HepG2 (cell line): ENCODE data around the gene PIK3CA. TPM values are rescaled to one million over a fixed set of nuclear protein-coding genes. Genes with fewer than 3 reads are reported as not detected.
A peak's percentile ranks its signal among the peaks of the same experiment; 100 is the strongest.

ENCODE experiments used
- FOXO1 ChIP-seq: sonication (generic); formaldehyde crosslinking; IDR thresholded peaks from 2 replicates; pipeline ENCODE4 v1.4.0; 2020; ENCODE audit warnings: missing genetic modification reagents
- GABPA ChIP-seq, 2 experiments: IDR thresholded peaks; 2 replicates each; pipeline ENCODE4 v1.6.1; 2011 to 2016; ENCODE audit warnings: low read depth in 2 of 2, low read length in 1 of 2, missing biosample characterization in 1 of 2, missing genetic modification characterization in 1 of 2
- HIC2 ChIP-seq: sonication (generic); formaldehyde crosslinking; IDR thresholded peaks from 2 replicates; pipeline ENCODE4 v1.9.0; 2022; ENCODE audit warnings: low read depth, missing genetic modification reagents
- LCORL ChIP-seq, 2 experiments: fragments of 450-650 bp in 1 of 2; sonication (generic) in 1 of 2; formaldehyde crosslinking in 1 of 2; IDR thresholded peaks; 2 replicates each; pipeline versions ENCODE4 v1.5.0 to v1.6.1; 2017 to 2020; ENCODE audit warnings: antibody characterized with exemption in 1 of 2, missing genetic modification reagents in 1 of 2
- NR2F1 ChIP-seq, 2 experiments: fragments of 450-650 bp in 1 of 2; formaldehyde crosslinking in 1 of 2; IDR thresholded peaks; 2 replicates each; pipeline versions ENCODE4 v1.5.0 to v1.6.1; 2016 to 2020; ENCODE audit warnings: mild to moderate bottlenecking in 1 of 2, missing compliant biosample characterization in 1 of 2, missing genetic modification reagents in 1 of 2, moderate library complexity in 1 of 2
- RBM22 ChIP-seq: fragments of 200-400 bp; formaldehyde crosslinking; optimal IDR thresholded peaks from 2 replicates; pipeline ENCODE3; 2017; ENCODE audit warnings: mild to moderate bottlenecking, low read length, moderate library complexity
- SMARCE1 ChIP-seq: fragments of 450-650 bp; IDR thresholded peaks from 2 replicates; pipeline ENCODE4 v1.6.1; 2017; ENCODE audit warnings: borderline replicate concordance
- SOX5 ChIP-seq: IDR thresholded peaks from 2 replicates; pipeline ENCODE4 v1.6.1; 2016; ENCODE audit warnings: borderline replicate concordance
- ZBTB20 ChIP-seq: sonication (generic); formaldehyde crosslinking; IDR thresholded peaks from 2 replicates; pipeline ENCODE4 v1.8.1; 2023; ENCODE audit warnings: missing genetic modification reagents, low read depth, mild to moderate bottlenecking, borderline replicate concordance
- ZHX2 ChIP-seq, 2 experiments: sonication (generic) in 1 of 2; formaldehyde crosslinking in 1 of 2; IDR thresholded peaks; 2 replicates each; pipeline versions ENCODE4 v1.6.1 to v1.9.0; 2014 to 2022; ENCODE audit warnings: antibody characterized with exemption in 1 of 2, borderline replicate concordance in 1 of 2, inconsistent platforms in 1 of 2, low read depth in 1 of 2, missing genetic modification reagents in 1 of 2
- ZNF343 ChIP-seq: sonication (generic); formaldehyde crosslinking; IDR thresholded peaks from 2 replicates; pipeline ENCODE4 v1.4.0; 2020; ENCODE audit warnings: mild to moderate bottlenecking, missing genetic modification reagents
- ZNF878 ChIP-seq: sonication (generic); formaldehyde crosslinking; IDR thresholded peaks from 2 replicates; pipeline ENCODE4 v1.8.1; 2023; ENCODE audit warnings: mild to moderate bottlenecking, missing genetic modification reagents, moderate library complexity
- ZXDC ChIP-seq: sonication (generic); formaldehyde crosslinking; IDR thresholded peaks from 2 replicates; pipeline ENCODE4 v1.5.0; 2020; ENCODE audit warnings: mild to moderate bottlenecking, missing genetic modification reagents
- polyA plus RNA-seq, 8 experiments: library from polyadenylated mRNA; depleted of rRNA in 3 of 8; stranded (reverse) in 7 of 8; unstranded in 1 of 8; fragments of >200 nt; fragmentation: Illumina TruSeq in 4 of 8; extraction: Trizol in 4 of 8; gene quantifications; 2 replicates each; pipeline versions ENCODE4 v1.2.1 to v1.2.3, GENCODE V29; 2011 to 2016; ENCODE audit warnings: low read depth in 4 of 8, missing spikeins in 1 of 8, mixed read lengths in 1 of 8; ENCODE audit not compliant: insufficient read depth in 1 of 8
- total RNA-seq, 5 experiments: library from RNA; depleted of rRNA; stranded (reverse); fragments of >200 nt; fragmentation: Illumina TruSeq; extraction: Trizol; gene quantifications; 2 replicates each; pipeline ENCODE4 v1.2.3, GENCODE V29; 2016; ENCODE audit warnings: low read depth in 1 of 5
- TF ChIP-seq, protein P1 (sequence below): sonication (generic); formaldehyde crosslinking; conservative IDR thresholded peaks from 2 replicates; pipeline ENCODE4 v1.4.0; 2020; ENCODE audit warnings: missing genetic modification reagents

Gene PIK3CA
- total and polyA plus RNA-seq, 2 of the 13 experiments (the other 11 are each of a cell fraction or from before 2014, with no cell fraction given) = 5.7 to 11.4 TPM

DNA sequence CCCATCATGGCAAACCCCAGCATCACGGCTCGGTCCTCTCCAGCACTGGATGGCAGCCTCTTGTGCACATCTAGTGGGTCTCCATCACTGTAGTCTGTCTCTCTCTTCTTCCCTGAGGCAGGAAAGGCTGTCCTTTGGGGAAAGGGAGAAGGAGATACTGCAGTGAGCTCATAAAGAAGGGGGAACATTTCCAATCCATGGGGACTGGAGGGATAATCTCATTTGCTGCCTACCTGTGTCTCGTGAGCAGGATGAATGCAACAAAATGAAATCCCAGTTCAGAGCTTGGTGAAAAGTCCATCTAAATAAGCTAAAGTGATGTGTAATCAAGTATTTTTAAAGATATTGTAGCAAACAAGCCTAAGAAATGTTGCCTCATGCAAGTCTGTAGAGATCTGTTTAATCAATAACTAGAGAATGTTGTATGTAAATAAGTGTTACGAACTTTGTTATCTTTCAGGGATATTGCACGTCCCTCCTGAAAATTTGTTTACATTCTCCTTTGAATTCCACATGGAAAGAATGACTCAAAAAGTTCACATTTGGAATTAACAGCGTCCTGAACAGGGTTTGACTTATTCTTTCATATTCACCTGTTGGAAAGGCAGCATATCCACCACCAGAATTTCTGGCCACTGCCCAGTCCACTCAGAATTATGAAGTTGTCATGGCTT, 102.8 kb downstream of the PIK3CA start, which contains the start of gene KCNMB3 (continued):
- TF ChIP-seq, protein P1, sequence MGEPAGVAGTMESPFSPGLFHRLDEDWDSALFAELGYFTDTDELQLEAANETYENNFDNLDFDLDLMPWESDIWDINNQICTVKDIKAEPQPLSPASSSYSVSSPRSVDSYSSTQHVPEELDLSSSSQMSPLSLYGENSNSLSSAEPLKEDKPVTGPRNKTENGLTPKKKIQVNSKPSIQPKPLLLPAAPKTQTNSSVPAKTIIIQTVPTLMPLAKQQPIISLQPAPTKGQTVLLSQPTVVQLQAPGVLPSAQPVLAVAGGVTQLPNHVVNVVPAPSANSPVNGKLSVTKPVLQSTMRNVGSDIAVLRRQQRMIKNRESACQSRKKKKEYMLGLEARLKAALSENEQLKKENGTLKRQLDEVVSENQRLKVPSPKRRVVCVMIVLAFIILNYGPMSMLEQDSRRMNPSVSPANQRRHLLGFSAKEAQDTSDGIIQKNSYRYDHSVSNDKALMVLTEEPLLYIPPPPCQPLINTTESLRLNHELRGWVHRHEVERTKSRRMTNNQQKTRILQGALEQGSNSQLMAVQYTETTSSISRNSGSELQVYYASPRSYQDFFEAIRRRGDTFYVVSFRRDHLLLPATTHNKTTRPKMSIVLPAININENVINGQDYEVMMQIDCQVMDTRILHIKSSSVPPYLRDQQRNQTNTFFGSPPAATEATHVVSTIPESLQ (CRISPR knock-in tag) = no peak
- TF ChIP-seq NR2F1 (CRISPR knock-in tag; IDR thresholded peaks at IDR 0.05) = peak in 1 of 2 experiments; percentile 31; a peak in 1 of 4 replicates
- no peak for TF ChIP-seq HIC2 (CRISPR knock-in tag)
- peak; percentile 23; the same call in 1 of the 2 replicates for TF ChIP-seq FOXO1 (CRISPR knock-in tag)
- no peak for TF ChIP-seq RBM22
- TF ChIP-seq ZXDC = no peak
- TF ChIP-seq ZBTB20 = no peak
- no peak for TF ChIP-seq ZHX2 (IDR thresholded peaks at IDR 0.05; ENCODE audit: low read depth)
- TF ChIP-seq ZHX2 (CRISPR knock-in tag; IDR thresholded peaks at IDR 0.05; ENCODE audit: borderline replicate concordance) = no peak
- no peak for TF ChIP-seq ZNF343 (CRISPR knock-in tag)
- no peak for TF ChIP-seq GABPA (IDR thresholded peaks at IDR 0.05; ENCODE audit: low read depth, low read length)
- TF ChIP-seq GABPA (CRISPR knock-in tag; IDR thresholded peaks at IDR 0.05; ENCODE audit: low read depth) = peak; percentile 52; the same call in 1 of the 2 replicates
- peak; percentile 73; the same call in 1 of the 2 replicates for TF ChIP-seq SMARCE1
- no peak; the same call in 1 of the 2 replicates for TF ChIP-seq LCORL (IDR thresholded peaks at IDR 0.05)
- TF ChIP-seq LCORL (CRISPR knock-in tag; IDR thresholded peaks at IDR 0.05) = peak; percentile 66; the same call in 1 of the 2 replicates
- peak; percentile 87; the same call in 1 of the 2 replicates for TF ChIP-seq SOX5
- no peak for TF ChIP-seq ZNF878 (CRISPR knock-in tag)
